22Rv1 (cell line): ENCODE measurements around the gene GTF2F2.

Experiments used
- ZFX ChIP-seq: fragments of 450-650 bp; IDR thresholded peaks from 2 replicates; pipeline ENCODE4 v1.6.1; 2017; ENCODE audit warnings: antibody characterized with exemption, borderline replicate concordance
- TF ChIP-seq, protein P1 (sequence below): fragments of 450-650 bp; IDR thresholded peaks from 2 replicates; pipeline ENCODE4 v1.5.1; 2017; ENCODE audit warnings: mild to moderate bottlenecking

GRCh38 chr13:45305079-45305478, 184.8 kb downstream of the GTF2F2 start:
- TF ChIP-seq, protein P1, sequence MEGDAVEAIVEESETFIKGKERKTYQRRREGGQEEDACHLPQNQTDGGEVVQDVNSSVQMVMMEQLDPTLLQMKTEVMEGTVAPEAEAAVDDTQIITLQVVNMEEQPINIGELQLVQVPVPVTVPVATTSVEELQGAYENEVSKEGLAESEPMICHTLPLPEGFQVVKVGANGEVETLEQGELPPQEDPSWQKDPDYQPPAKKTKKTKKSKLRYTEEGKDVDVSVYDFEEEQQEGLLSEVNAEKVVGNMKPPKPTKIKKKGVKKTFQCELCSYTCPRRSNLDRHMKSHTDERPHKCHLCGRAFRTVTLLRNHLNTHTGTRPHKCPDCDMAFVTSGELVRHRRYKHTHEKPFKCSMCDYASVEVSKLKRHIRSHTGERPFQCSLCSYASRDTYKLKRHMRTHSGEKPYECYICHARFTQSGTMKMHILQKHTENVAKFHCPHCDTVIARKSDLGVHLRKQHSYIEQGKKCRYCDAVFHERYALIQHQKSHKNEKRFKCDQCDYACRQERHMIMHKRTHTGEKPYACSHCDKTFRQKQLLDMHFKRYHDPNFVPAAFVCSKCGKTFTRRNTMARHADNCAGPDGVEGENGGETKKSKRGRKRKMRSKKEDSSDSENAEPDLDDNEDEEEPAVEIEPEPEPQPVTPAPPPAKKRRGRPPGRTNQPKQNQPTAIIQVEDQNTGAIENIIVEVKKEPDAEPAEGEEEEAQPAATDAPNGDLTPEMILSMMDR, result no peak
- TF ChIP-seq ZFX, result no peak
